Skeletal muscle tissue (tissue), 4 donors: Measurements from ENCODE around the gene IPO4. TPM values are rescaled to one million over a fixed set of nuclear protein-coding genes. Genes with fewer than 3 reads are reported as not detected.

Experiments used
- H3K27ac ChIP-seq: one replicate; pipeline ENCODE4 v1.7.0; 2013; ENCODE audit warnings: mild to moderate bottlenecking, low read depth, low read length, inconsistent platforms
- H3K27me3 ChIP-seq, 3 donors: one replicate each; pipeline ENCODE4 v1.7.0; 2013; ENCODE audit warnings: low read length in 3 of 3; ENCODE audit not compliant: control insufficient read depth in 3 of 3, insufficient read depth in 3 of 3
- H3K36me3 ChIP-seq, 3 donors: one replicate each; pipeline ENCODE4 v1.7.0; 2013; ENCODE audit warnings: low read length in 3 of 3; ENCODE audit not compliant: control insufficient read depth in 3 of 3, insufficient read depth in 3 of 3
- H3K4me1 ChIP-seq, 3 donors: one replicate each; pipeline ENCODE4 v1.7.0; 2013; ENCODE audit warnings: low read length in 3 of 3, mild to moderate bottlenecking in 3 of 3; ENCODE audit not compliant: control insufficient read depth in 3 of 3, insufficient read depth in 3 of 3
- H3K4me3 ChIP-seq, 3 donors: one replicate each; pipeline ENCODE4 v1.7.0; 2013; ENCODE audit warnings: low read length in 3 of 3
- H3K9ac ChIP-seq, 3 donors: one replicate each; pipeline ENCODE4 v1.7.0; 2013; ENCODE audit warnings: low read length in 3 of 3, mild to moderate bottlenecking in 3 of 3, moderate library complexity in 2 of 3, low read depth in 1 of 3
- H3K9me3 ChIP-seq, 3 donors: one replicate each; pipeline ENCODE4 v1.7.0; 2013; ENCODE audit warnings: low read length in 3 of 3; ENCODE audit not compliant: control insufficient read depth in 3 of 3
- total RNA-seq: library from RNA; depleted of rRNA; stranded (reverse); fragments of >200 nt; gene quantifications from one replicate; pipeline ENCODE4 v1.2.3, GENCODE V29; 2014
- donor health status: Osteomylitis.

The IPO4 gene
- total RNA-seq, 1 donor from 2014 or later, result 32.9 TPM

DNA sequence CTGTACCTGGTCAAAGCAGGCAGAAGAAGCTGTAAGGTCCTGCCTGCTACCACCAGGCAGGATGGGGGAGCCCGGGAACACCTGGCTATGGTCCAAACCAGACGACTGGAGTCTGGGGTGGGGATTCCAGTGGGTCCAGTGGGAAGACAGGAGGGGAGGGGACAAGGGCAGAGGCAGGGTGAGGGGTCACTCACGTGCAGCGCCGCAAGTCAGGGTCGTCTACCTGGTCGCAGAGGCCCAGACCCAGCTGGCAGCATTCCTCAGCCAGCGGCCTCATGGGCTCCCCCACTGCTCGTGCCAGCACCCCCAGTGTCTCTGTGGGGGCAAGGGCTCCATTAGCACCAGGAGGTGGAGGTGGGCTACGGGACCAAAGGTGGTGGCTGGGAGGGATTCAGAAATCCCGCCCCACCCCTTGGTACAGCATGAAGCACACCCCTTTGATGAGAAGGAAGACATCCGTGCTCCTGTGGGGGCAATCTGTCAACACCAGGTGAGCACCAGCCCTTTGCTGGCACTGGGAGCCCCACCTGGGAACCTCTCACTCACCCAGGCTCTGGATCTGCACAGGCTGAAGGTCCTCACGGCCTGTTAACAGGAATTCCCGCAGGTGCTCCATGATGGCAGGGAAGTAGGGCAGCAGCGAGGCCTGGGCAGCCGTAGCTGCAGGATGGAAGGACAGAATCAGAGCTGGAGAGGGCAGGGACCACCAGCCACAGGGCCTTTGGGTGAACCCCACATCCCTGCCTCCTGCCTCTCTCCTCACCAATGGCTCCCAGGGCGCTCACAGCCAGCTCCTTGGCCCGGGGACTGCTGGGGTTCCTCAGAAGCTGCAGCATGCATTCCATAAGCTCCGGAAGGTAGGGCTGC is 4.3 kb downstream of the IPO4 start:
- peaks cover 68 to 71% (median 69%) of the 10 kb centered on the region in 3 donors for H3K36me3 ChIP-seq
- H3K9ac ChIP-seq, result no peak overlapping the region
- H3K9me3 ChIP-seq, result no peaks in the 10 kb centered on the region
- no peaks in the 10 kb centered on the region for H3K27me3 ChIP-seq
- no peak overlapping the region for H3K4me3 ChIP-seq
- peaks cover 29 to 34% (median 32%) of the 10 kb centered on the region in 3 donors for H3K4me1 ChIP-seq
- H3K27ac ChIP-seq, result no peak overlapping the region

DNA sequence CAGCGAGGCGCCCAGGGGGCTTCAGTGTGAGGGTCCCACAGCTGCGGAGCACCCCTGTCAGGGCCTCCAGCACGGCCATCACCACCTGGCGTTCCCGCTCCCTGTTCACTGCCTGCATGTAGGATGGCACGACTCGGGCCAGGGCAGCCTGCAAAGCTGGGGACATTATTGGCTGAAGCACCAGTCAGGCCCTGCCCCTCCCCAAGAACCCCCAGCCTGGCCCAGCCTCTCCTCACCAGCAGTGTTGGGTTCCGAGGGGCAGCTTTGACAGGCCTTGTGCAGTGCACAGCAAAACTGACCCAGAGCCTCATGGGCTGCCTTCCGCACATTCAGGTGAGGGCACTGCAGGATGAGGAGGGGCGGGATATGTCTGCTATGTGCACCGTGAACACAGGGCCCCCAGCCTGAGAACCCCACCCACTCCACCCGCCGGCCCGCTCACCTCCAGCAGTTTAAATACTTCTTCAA is 5.6 kb downstream of the IPO4 start:
- Histone ChIP-seq H3K27me3 (no peaks in the 10 kb centered on the region), H3K4me1 (peaks cover 24 to 34% (median 30%) of the 10 kb centered on the region in 3 donors), H3K9me3 (no peaks in the 10 kb centered on the region), H3K27ac (no peak overlapping the region), H3K4me3 (no peak overlapping the region), H3K9ac (peak overlapping the region in 1 of 3 donors; percentile 16), H3K36me3 (peaks cover 74 to 81% (median 78%) of the 10 kb centered on the region in 3 donors)

DNA sequence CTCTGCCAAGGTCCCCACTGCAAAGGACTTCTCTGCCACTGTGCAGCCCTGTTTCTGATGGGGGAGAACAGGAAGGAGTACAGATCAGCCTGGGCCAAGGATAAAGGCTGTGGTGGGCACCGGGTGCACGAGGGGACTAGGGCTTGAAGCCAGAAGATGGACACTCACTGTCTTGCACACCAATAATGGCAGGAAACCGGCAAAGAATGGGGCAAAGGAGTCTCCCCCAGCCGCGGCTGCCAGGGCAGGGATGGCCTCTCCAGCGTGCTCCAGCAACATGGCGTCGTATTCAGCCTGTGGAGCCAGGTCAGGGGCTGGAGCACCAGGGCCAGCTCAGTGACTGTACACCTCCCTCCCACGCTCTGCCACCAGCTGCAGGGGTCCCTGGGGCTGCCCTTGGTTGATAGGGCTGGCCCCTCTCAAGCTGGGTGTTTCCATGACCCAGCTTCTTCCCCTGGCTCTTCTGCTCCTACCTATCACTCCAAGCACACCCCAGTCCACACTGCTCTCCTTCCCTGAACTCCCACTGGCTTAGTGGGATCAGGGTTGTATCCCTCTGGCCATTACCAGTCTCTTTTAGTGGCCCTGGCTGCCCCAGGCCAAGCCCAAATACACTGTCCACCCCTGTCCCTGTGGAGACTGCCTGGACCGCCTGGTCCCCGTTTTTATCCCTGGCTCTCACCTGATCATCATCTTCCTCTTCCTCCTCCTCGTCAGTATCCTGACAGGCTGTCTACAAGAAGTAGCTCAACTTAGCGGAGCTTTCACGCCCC is 6.3 kb downstream of the IPO4 start:
- Histone ChIP-seq H3K9ac (no peak overlapping the region), H3K27ac (no peak overlapping the region), H3K9me3 (no peaks in the 10 kb centered on the region), H3K27me3 (no peaks in the 10 kb centered on the region), H3K36me3 (peaks cover 77 to 81% (median 78%) of the 10 kb centered on the region in 3 donors), H3K4me1 (peaks cover 17 to 26% (median 22%) of the 10 kb centered on the region in 3 donors), H3K4me3 (no peak overlapping the region)

DNA sequence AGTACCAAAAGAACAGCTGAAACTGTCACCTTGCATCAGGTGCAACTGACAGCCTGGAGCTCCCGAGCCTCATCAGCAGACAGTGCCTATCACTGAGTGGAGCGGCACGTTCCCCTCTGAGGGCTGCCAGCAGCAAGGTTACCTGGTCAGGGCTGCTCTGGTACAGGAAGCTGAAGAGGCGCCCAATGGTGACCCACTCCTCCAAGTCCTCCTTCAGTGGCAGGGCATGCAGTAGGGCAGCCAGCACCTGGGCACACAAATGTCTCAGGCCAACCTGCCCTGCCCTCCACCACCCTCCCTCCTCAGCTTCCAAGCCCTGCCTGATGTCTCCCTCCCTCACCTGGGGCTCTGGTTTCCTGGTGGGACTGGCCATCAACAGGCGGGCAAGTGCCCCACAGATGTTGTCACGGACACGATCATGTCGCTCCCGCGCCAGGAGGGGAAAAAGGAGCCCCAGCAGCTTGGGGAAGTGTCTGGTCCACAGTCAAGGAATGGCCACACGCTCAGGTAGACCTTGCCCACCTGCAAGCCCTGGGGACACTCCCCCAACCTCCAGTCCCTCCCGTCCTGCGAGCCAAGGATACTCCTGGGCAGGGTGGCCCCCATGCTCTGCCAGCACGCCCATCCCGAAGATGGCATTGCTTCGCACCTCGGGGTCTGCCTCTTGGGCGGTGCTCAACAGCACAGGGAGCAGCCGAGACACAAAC is 7.1 kb downstream of the IPO4 start:
- Histone ChIP-seq H3K4me3 (no peak overlapping the region), H3K36me3 (peaks cover 74 to 75% (median 74%) of the 10 kb centered on the region in 3 donors), H3K4me1 (peaks cover 15 to 22% (median 21%) of the 10 kb centered on the region in 3 donors), H3K27me3 (no peaks in the 10 kb centered on the region), H3K9me3 (no peaks in the 10 kb centered on the region), H3K27ac (no peak overlapping the region), H3K9ac (no peak overlapping the region)

DNA sequence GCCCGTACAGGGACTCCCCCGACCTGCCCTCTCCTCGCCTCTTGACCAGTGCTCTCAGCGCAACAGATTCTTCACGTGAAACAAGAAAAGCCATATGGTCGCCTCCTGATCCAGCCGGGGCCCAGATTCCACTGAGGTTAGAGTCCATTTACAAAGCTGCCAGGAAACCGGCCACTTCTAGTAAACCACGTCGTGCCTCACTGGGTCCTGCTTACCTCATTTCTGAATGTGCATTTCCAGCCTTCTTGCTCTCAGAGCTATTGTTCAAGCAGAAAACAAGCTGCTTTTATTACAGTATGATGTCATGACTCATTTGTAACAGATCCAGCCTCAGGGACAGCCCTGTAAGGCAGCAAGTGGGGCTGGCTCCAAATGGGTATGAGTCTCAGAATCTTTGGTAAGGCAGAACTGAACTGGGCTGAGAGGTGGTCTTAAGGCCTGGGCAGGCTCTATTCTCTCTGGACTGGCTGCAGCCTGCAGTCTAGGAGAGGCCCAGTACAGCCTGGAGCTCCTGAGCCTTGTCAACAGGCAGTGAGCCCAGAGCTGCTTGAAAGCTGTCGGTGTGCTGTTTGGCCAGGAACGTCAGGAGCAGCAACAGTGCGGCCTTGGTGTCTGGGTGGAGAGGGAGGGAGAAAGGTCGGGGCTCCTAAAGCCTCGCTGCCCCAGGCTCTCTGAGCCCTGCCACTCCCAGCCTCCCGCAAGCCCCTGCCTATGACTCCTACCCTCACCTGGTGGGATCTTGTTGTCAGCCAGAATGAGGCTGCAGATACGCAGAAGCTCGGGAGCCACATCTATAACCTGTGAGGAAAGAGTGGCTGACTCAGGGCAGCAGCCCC is 8.4 kb downstream of the IPO4 start:
- peaks cover 15 to 22% (median 21%) of the 10 kb centered on the region in 3 donors for H3K4me1 ChIP-seq
- peaks cover 61 to 62% (median 62%) of the 10 kb centered on the region in 3 donors for H3K36me3 ChIP-seq
- peak overlapping the region in 1 of 3 donors; percentile 35 for H3K4me3 ChIP-seq
- no peaks in the 10 kb centered on the region for H3K9me3 ChIP-seq
- peak overlapping the region; percentile 59 for H3K27ac ChIP-seq
- H3K27me3 ChIP-seq, result no peaks in the 10 kb centered on the region
- H3K9ac ChIP-seq, result peak overlapping the region; percentile 20 to 72 (median 28)

DNA sequence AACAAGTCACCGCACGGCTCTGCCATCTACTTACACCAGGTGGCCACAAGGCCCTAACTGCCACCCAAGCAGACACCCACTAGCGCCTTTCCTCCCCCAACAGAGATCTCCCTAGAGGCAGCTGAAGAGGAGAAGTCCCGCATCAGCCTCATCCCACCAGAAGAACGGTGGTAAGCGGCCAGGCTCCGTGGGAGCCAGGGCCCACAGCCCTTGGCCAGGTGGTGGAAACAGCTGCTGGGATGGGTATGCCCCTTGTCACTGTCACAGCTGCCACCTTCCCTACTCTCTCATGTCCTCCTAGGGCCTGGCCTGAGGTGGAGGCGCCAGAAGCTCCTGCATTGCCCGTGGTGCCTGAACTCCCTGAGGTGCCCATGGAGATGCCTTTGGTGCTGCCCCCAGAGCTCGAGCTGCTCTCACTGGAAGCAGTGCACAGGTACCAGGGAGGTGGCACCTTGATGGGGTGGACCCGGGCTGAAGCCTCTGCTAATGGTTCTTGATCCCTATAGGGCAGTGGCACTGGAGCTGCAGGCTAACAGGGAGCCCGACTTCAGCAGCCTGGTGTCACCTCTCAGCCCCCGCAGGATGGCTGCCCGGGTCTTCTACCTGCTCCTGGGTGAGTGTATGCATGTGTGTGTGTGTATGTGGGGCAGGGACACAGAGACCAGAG is 9.2 kb downstream of the IPO4 start:
- peak overlapping the region; percentile 59 for H3K27ac ChIP-seq
- peaks cover 53 to 55% (median 54%) of the 10 kb centered on the region in 3 donors for H3K36me3 ChIP-seq
- H3K4me3 ChIP-seq, result no peak overlapping the region
- H3K27me3 ChIP-seq, result no peaks in the 10 kb centered on the region
- H3K9me3 ChIP-seq, result no peaks in the 10 kb centered on the region
- H3K4me1 ChIP-seq, result peaks cover 15 to 22% (median 21%) of the 10 kb centered on the region in 3 donors
- H3K9ac ChIP-seq, result peak overlapping the region in 2 of 3 donors; percentile 22 to 72

DNA sequence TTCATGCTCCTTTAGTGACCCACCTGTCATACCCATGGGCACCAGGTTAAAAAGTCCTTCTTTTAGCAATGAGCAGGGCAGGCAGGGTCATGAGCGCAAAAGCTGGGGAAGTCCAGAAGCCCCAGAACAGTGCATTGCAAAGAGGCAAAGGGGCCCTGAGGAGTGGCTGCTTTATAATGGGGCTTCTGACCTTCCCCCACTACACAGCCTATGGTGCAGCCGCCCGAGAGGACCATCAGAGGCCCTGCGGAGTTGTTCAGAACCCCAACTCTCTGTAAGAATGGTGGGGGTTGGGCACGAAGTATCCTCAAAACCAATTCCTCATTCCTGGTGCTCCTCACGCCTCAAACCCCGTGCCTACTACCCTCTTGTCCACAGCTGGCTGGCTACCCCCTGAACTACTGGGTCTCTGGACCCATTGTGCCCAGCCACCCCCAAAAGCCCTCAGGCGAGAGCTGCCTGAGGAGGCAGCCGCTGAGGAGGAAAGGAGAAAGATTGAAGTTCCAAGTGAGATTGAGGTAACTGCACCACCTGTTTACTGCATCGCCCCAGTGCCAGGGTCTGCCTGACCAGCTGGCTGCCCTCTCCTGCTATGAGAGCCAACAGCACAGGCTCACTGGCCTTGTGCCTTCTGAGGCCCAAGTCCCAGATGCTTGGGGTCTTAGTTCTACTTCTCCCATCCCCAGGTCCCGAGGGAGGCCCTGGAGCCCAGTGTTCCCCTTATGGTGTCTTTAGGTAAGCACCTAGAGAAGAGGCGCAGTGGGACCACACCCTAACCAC is 10.0 kb downstream of the IPO4 start:
- Histone ChIP-seq H3K4me1 (peaks cover 15 to 22% (median 21%) of the 10 kb centered on the region in 3 donors), H3K27me3 (no peaks in the 10 kb centered on the region), H3K27ac (no peak overlapping the region), H3K9ac (no peak overlapping the region), H3K4me3 (no peak overlapping the region), H3K36me3 (peaks cover 46 to 47% (median 46%) of the 10 kb centered on the region in 3 donors), H3K9me3 (no peaks in the 10 kb centered on the region)

DNA sequence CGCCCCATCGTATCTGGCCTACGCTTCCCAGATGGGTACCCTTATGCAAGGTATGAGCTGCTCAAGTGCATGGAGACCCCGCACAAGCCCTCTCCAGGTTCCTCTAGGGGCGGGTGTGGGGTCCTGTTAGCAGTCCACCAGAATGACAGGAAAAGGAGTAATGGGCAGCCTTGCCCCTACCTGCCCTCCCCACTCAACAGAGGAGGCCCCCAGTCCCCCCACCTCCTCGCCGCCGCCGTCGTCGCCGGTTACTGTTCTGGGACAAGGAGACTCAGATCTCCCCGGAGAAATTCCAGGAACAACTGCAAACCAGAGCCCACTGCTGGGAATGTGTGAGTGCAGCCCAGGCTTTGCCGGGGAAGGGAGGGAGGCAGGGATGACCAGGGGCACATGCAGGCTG is 10.7 kb downstream of the IPO4 start:
- Histone ChIP-seq H3K9me3 (no peaks in the 10 kb centered on the region), H3K27me3 (peaks cover 0 to 6% (median 6%) of the 10 kb centered on the region in 3 donors), H3K9ac (no peak overlapping the region), H3K36me3 (peaks cover 40 to 44% (median 42%) of the 10 kb centered on the region in 3 donors), H3K27ac (no peak overlapping the region), H3K4me3 (no peak overlapping the region), H3K4me1 (peaks cover 19 to 23% (median 22%) of the 10 kb centered on the region in 3 donors)
